NOMO-1 (cell line): ENCODE measurements around the gene PRM3.
A peak's percentile ranks its signal among the peaks of the same experiment; 100 is the strongest.

Source experiments
- DNase-seq, 2 experiments: peaks; one replicate each; lab custom pipeline; 2025; ENCODE audit not compliant: unreplicated experiment in 2 of 2; lab: John Stamatoyannopoulos, UW

Gene PRM3

DNA sequence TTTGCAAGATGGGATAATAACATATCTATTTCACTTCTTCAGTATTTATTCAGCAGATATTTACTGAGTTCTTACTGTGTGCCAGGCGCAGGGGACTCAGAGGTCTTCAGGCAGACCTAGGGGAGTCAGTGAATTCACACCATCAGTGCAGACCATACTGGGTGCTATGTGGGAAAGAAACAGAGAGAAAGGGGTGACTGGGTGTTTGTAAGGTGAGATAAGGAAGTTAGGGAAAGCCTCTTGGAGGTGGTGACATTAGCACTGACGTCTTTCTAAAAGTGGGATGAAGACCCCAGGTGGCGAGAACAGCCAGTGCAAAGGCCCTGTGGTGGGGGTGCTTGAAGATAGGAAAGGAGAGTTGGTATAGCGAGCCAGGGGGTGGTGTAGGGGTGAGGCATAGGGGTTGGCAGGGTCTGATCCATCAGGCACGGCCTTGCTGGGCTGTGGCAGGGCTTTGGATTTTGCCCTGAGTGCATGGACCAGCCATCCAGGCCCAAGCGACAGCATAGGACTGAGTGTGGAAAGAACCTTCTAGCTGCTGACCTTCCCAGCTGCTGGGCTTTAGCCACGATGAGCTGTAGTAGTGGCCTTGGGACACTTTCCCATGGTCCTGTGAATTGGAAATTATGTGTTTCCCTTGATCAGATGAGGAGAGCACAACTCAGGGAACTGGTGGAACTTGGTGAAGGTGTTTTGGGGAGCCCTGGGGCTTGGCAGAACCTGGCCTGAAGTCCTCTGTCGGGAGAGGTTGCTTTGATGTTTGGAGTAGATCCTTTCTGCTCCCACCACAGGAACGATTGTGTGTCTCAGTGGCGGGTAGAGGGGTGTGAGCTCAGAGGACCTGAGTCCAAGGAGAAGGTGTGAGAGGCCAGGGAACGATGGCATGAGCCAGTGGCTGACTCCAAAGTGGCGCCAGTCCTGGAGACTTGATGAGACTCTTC is 13.5 kb downstream of the PRM3 start:
- DNase-seq, result no peak

GRCh38 chr16:11258553-11259492 is 14.6 kb downstream of the PRM3 start:
- peak in 1 of 2 experiments; percentile 22 for DNase-seq

DNA sequence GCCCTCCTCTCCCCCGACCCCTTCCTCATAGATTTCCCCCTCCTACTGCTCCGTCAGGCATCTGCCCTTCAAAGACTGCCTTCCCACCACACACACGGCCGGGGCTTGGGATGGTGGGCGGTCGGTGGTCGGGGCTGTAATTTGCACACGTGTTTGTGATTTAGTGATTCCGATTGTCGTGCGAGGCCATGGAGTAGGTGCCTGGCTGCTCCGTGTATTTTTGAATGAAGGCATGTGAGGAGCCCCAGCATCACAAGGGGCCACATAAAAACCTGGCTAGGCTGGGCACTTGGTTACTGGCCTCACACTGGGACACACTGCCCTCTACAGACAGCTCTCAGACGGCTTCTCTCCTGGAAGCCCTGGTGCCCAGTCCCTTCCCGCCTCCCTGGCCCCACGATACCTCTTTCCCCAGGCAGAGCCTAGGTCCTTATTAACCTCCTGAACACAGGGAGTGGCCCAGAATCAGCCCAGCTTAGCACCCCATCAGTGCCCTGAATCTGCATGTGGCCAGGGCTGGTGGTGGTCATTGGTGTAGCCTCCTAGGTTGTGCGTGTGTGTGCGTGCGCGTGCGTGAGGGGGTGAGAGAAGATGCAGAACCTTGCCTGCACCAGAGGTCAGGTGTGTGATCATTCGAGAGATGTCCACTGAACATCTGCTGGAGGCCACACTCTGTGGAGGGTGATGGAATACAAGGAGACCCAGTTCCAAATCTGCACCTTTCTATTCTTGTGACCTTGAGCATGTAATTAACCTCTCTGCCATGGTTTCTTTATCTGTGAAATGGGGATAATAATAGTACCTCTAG is 16.1 kb downstream of the PRM3 start:
- peak; percentile 73 to 81 for DNase-seq

- no peak for DNase-seq
Observed at GRCh38 chr16:11256661-11257130, 16.7 kb downstream of the PRM3 start.

GRCh38 chr16:11255737-11256660 is 17.4 kb downstream of the PRM3 start, which contains the start of gene SOCS1:
SOCS1 (minus strand) TSS chr16:11256204; CDS start chr16:11255478, 726 bp downstream.
- DNase-seq, result peak; percentile 78 to 88

GRCh38 chr16:11254913-11255736 is 18.3 kb downstream of the PRM3 start:
- DNase-seq, result peak; percentile 27 to 50

GRCh38 chr16:11253995-11254912 is 19.2 kb downstream of the PRM3 start:
- no peak for DNase-seq

GRCh38 chr16:11253009-11253994 is 20.1 kb downstream of the PRM3 start:
- no peak for DNase-seq

- DNase-seq, result no peak
Observed at GRCh38 chr16:11252482-11252931, 20.9 kb downstream of the PRM3 start.

GRCh38 chr16:11251525-11252481 is 21.6 kb downstream of the PRM3 start:
- DNase-seq, result no peak

- DNase-seq, result no peak
Observed at GRCh38 chr16:11250786-11251524, 22.5 kb downstream of the PRM3 start.

DNA sequence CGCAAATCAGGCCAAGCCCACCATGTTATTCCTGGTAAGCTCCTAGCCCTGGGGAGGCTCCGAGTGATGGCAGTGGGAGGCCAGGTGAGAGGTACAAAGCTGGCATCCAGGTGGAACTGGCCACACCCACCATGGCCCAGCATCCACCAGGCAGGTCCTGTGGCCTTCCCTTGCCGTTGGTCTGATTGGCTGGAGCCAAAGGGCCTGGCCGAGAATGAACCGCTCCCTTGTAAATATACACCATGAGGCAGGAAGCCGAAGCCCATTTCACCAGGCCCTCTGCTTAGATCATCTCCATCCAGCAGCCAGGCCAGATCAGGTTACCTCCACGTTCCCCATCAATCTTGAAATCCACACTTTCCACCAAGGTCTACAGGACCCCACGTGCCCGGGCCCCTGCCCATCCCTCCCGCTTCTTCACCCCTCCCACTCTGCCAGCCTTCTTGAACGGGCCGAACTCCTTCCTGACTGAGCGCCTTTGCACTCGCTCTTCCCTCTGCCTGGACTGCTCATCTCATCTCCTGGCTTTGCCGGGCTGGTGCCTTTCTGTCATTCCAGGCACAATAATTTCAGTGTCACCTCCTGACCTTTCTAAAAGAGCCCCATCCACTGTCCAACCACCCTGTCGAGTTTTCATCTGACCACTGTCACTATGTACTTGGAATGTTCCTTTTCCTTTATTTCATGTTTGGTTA is 23.2 kb downstream of the PRM3 start:
- no peak for DNase-seq

DNA sequence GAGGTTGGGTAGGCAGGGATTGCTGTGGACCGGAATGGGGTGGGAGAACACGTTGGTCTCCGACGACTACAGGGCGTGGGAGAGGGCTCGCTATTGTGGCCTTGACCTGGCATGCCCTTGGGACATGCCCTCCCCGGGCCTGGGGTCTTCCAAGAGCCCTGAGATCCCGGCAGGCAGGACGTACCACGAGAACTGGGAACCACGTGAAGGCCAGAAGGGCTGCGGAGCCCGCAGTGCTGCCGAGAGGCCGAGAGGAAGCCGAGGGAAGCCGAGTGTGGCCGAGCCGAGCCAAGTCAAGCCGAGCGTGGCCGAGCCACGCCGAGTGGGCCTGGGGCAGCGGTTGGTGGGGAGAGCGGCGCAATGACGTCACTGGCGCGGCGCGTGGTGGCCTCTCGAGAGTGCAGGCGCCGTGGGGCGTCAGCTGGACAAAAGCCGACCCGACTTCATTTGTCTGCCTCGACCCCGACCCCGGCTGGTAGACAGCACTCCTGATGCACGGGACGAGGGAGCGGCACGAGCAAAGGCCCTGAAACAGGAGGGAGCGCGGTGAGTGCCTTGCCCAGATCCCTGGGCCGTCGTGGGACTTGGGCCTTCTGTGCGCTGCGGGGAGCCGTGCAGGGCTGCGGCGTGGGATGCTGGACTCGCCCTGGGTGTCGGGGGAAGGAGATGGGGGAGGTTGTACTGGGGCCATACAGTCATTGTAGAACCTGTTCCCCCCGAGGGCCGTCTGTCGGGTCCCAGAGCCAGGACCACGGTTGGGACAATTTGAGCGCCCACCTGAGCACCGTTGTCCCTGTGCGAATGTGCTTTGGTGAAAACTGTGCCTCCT is 24.0 kb downstream of the PRM3 start:
- no peak for DNase-seq
